ENCODE measurements around the gene TSR3.

GRCh38 chr16:1335996-1336395, 15.7 kb downstream of the TSR3 start:
- no peak for TF ChIP-seq EZH2phosphoT487 (IDR thresholded peaks at IDR 0.05; ENCODE audit: insufficient read depth, low read depth)
- no peak for TF ChIP-seq EZH2 (IDR thresholded peaks at IDR 0.05; ENCODE audit: insufficient read depth, poor library complexity, severe bottlenecking)

Measured in GM23248 (cell line).